ENCODE data around the gene FAM227B. TPM values are rescaled to one million over a fixed set of nuclear protein-coding genes. Genes with fewer than 3 reads are reported as not detected.

The FAM227B gene
- total RNA-seq, 1 experiment from 2014 or later = 3.3 TPM

DNA sequence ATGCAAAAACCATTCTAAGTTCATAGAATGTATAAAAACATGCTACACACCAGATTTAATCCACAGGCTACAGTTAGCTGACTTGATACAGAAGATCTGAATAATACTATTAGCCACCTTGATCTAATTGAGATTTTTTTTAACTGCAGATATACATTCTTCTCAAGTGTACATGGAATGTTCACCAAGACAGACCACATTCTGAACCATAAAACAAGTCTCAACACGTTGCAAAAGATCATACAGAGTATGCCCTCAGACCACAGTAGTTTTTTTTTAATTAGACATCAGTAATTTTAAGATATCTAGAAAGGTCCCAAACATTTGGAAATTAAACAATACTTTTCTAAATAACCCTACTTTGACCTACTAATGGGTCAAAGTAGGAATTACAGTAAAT is 114.3 kb downstream of the FAM227B start:
- H3K4me2 ChIP-seq = no peak overlapping the region
- BruUV-seq (replicated peaks) = no TSS peak
- H3K27ac ChIP-seq = no peak overlapping the region
- no peak for DNase-seq
- no peaks in the 10 kb centered on the region for H3K27me3 ChIP-seq (ENCODE audit: insufficient read depth, low read depth)
- H2AFZ ChIP-seq = no peak overlapping the region
- H3K9me3 ChIP-seq (ENCODE audit: insufficient read depth, low read depth) = no peaks in the 10 kb centered on the region; the same call in 1 of the 2 replicates
- no peak for TF ChIP-seq EZH2 (IDR thresholded peaks at IDR 0.05; ENCODE audit: low read depth)
- TF ChIP-seq, protein P1, sequence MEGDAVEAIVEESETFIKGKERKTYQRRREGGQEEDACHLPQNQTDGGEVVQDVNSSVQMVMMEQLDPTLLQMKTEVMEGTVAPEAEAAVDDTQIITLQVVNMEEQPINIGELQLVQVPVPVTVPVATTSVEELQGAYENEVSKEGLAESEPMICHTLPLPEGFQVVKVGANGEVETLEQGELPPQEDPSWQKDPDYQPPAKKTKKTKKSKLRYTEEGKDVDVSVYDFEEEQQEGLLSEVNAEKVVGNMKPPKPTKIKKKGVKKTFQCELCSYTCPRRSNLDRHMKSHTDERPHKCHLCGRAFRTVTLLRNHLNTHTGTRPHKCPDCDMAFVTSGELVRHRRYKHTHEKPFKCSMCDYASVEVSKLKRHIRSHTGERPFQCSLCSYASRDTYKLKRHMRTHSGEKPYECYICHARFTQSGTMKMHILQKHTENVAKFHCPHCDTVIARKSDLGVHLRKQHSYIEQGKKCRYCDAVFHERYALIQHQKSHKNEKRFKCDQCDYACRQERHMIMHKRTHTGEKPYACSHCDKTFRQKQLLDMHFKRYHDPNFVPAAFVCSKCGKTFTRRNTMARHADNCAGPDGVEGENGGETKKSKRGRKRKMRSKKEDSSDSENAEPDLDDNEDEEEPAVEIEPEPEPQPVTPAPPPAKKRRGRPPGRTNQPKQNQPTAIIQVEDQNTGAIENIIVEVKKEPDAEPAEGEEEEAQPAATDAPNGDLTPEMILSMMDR (conservative IDR thresholded peaks at IDR 0.05) = no peak
- intact Hi-C loops (cut with micrococcal nuclease; ENCODE audit: unreplicated experiment) = no loop called here
- CTCF ChIA-PET = no interaction called here
- H3K79me2 ChIP-seq (ENCODE audit: low read depth) = no peaks in the 10 kb centered on the region
- POLR2A ChIA-PET (ENCODE audit: unreplicated experiment) = no interaction called here
- H3K4me3 ChIP-seq = no peak overlapping the region
- no peaks in the 10 kb centered on the region; the same call in 1 of the 2 replicates for H3K9me2 ChIP-seq (ENCODE audit: insufficient read depth)
- no peaks in the 10 kb centered on the region for H3F3A ChIP-seq (ENCODE audit: insufficient read depth, low read depth)
- H3K36me3 ChIP-seq (ENCODE audit: low read depth) = no peaks in the 10 kb centered on the region
- no peaks in the 10 kb centered on the region for H4K20me1 ChIP-seq (ENCODE audit: insufficient read depth)
- no peaks in the 10 kb centered on the region for H3K4me1 ChIP-seq (replicated peaks; ENCODE audit: insufficient read depth)

DNA sequence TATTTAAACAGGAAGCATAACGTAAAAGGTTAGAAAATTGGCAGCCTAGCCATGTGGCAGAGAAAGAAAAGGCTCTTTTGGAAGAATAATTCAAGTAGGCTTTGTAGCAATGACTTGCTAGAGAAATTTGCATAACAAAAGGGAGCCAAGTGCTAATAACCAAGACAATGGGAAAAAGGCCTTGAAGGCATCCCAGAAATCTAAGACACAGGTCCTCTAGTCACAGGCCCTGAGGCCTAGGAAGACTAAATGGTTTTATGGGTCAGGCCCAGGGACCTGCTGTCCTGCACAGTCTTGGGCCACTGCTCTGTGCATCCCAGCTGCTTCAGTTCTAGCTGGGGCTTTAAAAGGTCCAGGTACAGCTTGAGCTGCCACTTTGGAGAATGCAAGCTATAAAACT is 119.0 kb downstream of the FAM227B start:
- no peak for DNase-seq
- H3F3A ChIP-seq (ENCODE audit: insufficient read depth, low read depth) = no peaks in the 10 kb centered on the region
- intact Hi-C loops (cut with micrococcal nuclease; ENCODE audit: unreplicated experiment) = no loop called here
- H3K79me2 ChIP-seq (ENCODE audit: low read depth) = no peaks in the 10 kb centered on the region
- no peaks in the 10 kb centered on the region for H3K4me1 ChIP-seq (replicated peaks; ENCODE audit: insufficient read depth)
- no peaks in the 10 kb centered on the region for H3K27me3 ChIP-seq (ENCODE audit: insufficient read depth, low read depth)
- H3K4me3 ChIP-seq = no peak overlapping the region
- no peaks in the 10 kb centered on the region for H4K20me1 ChIP-seq (ENCODE audit: insufficient read depth)
- no peak overlapping the region for H2AFZ ChIP-seq
- no TSS peak for BruUV-seq (replicated peaks)
- no peaks in the 10 kb centered on the region; the same call in 1 of the 2 replicates for H3K9me2 ChIP-seq (ENCODE audit: insufficient read depth)
- ChIA-PET POLR2A (ENCODE audit: unreplicated experiment) (no interaction called here), CTCF (no interaction called here)
- H3K9me3 ChIP-seq (ENCODE audit: insufficient read depth, low read depth) = no peaks in the 10 kb centered on the region; the same call in 1 of the 2 replicates
- H3K27ac ChIP-seq = no peak overlapping the region
- H3K36me3 ChIP-seq (ENCODE audit: low read depth) = no peaks in the 10 kb centered on the region
- no peak overlapping the region for H3K4me2 ChIP-seq
- TF ChIP-seq EZH2 (IDR thresholded peaks at IDR 0.05; ENCODE audit: low read depth) = no peak
- TF ChIP-seq, protein P1 (conservative IDR thresholded peaks at IDR 0.05) = no peak

DNA sequence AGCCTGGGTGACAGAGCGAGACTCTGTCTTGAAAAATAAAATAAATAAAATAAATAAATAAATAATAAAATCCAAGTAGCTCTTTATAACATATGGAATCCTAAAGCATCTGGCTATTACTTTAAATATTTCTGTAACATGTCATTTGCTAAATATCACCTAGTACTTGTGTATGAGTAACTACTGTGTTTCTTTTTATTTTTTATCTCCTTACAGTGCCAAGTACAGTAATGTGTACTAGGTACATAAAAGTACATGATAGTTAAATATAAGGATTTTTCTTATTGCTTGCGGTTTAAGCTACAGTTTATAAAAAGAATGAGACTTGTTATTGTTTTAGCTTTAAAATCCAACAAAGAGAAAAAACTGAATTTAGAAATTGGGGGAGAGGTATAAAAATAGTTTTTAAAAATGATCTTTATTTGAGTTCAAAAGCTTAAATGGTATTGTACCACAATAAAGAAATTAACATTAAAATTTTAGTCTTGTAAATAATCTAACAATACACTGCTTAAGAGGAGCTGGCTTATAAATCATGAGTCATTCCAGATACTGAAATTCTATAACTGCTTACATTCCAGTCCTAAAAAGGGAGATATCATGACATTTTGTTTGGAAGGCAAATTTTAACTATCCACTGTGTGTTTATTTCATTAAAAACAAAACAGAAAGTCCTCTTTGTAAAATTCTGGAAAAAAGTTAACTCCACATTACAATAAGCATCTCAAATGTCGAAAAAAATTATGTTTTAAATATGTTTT is 124.4 kb downstream of the FAM227B start:
- Histone ChIP-seq H3F3A (ENCODE audit: insufficient read depth, low read depth) (no peaks in the 10 kb centered on the region), H3K79me2 (ENCODE audit: low read depth) (no peaks in the 10 kb centered on the region), H3K36me3 (ENCODE audit: low read depth) (no peaks in the 10 kb centered on the region), H3K9me3 (ENCODE audit: insufficient read depth, low read depth) (no peaks in the 10 kb centered on the region; the same call in 1 of the 2 replicates), H4K20me1 (ENCODE audit: insufficient read depth) (no peaks in the 10 kb centered on the region), H3K4me2 (no peak overlapping the region), H3K27me3 (ENCODE audit: insufficient read depth, low read depth) (no peaks in the 10 kb centered on the region), H3K9me2 (ENCODE audit: insufficient read depth) (no peaks in the 10 kb centered on the region), H2AFZ (no peak overlapping the region), H3K27ac (no peak overlapping the region), H3K4me1 (replicated peaks; ENCODE audit: insufficient read depth) (no peaks in the 10 kb centered on the region), H3K4me3 (no peak overlapping the region)
- intact Hi-C loops (cut with micrococcal nuclease; ENCODE audit: unreplicated experiment) = no loop called here
- ChIA-PET CTCF (no interaction called here), POLR2A (ENCODE audit: unreplicated experiment) (no interaction called here)
- no TSS peak for BruUV-seq (replicated peaks)
- no peak for TF ChIP-seq EZH2 (IDR thresholded peaks at IDR 0.05; ENCODE audit: low read depth)
- TF ChIP-seq, protein P1 (conservative IDR thresholded peaks at IDR 0.05) = no peak
- no peak for DNase-seq

Data from PC-9 (cell line).